GM21619 (cell line): ENCODE measurements around the gene MRFAP1.
"Not testable (repeated sequence)": the region's sequence is repeated elsewhere in the genome, so short reads cannot be mapped to it uniquely, and the experiment has no call there.

ENCODE experiments used
- ATAC-seq: cut with Tn5 transposase; IDR thresholded peaks from one replicate; pipeline ENCODE4 v1.9.1; 2021; ENCODE audit not compliant: unreplicated experiment

Gene MRFAP1

DNA sequence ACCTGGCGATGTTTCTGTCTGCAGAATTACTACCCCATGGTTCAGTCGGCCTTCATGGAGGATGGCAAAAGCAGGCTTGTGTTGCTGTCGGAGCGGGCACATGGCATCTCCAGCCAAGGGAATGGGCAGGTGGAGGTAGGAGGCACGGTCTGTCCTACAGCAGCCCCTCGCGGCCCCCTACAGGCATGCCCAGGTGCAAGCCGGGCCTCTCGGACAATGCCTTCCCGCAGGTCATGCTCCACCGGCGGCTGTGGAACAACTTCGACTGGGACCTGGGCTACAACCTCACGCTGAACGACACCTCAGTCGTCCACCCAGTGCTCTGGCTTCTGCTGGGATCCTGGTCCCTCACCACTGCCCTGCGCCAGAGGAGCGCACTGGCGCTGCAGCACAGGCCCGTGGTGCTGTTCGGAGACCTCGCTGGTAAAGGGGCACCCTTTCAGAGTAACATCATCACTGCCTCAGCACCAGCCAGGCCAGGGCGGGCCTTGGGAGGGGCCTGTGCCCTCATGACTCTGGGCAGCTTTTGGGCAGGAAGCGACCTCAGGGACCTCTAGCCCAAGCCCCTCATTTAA is 29.5 kb upstream of the MRFAP1 start:
- no peak for ATAC-seq

DNA sequence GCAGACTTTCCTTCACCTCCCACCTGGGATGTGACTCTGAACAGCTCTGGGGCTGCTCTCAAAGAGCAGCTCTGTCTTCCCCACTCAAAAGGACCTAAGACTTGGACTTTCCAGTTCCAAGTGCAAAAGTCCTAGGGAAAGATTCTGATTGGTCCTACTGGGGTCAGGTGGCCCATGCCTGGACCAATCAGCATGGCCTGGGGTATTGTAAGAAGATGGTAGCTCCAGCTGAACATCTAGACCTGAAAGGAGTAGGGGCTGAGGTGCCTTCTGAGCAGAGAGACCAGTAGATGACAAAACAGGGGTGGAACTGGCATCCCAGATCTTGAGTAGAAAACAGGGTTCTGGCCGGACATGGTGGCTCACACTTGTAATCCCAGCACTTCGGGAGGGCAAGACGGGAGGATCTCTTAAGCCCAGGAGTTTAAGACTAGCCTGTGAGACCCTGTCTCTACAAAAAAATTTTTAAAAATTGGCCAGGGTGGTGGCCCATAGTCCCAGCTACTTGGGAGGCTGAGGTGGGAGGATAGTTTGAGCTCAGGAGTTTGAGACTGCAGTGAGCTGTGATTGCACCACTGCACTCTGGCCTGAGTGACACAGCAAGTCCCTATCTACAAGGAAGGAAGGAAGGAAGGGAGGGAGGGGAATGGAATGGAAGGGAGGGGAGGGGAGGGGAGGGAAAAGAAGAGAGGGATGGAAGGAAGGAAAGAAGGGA is 27.4 kb upstream of the MRFAP1 start:
- ATAC-seq = no peak

- ATAC-seq = no peak
These were observed 26.5 kb upstream of the MRFAP1 start for GRCh38 chr4:6613676-6614651.

DNA sequence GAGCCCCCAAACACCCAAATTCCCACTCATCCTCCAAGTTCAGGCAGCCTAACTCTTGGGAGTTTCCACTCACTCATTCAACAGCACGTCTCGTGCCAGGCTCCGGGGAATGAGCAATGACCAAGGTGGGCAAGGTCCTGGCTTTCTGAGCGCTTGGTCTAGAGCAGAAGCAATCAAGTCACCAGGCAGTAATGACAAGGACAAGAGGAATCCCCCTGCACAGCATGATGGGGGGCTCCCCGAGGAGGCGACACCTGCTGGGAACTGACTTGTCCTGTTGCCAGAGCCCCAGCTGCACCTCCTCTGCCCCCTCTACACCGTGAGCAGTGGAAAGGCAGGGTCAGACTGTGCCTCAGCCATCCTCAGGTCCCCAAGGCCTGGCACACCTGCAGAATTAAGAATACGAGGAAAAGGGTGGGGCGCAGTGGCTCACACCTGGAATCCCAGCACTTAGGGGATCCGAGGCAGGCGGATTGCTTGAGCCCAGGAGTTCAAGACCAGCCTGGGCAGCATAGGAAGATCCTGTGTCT is 25.7 kb upstream of the MRFAP1 start:
- ATAC-seq = no peak

- no peak for ATAC-seq
These were observed 24.1 kb upstream of the MRFAP1 start for GRCh38 chr4:6616087-6616995.

DNA sequence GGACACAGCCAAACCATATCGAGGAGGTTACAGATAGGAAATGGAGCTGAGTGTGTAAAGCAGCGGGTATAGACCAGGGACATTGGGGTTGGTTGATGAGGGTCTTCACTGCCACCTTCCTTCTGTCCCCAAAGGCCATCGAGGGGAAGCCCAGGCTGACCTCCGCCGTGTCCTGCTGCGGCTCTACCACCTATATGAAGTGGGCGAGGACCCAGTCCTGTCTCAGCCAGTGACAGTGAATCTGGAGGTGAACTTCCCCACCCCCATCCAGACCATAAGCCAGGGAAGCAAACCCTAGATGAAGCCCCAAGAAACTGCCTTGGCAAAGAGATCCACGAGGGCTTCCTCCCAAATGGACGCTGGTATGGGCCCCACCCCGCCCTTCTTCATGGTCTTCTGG is 23.2 kb upstream of the MRFAP1 start:
- ATAC-seq = no peak

- no peak for ATAC-seq
These were observed 21.9 kb upstream of the MRFAP1 start for GRCh38 chr4:6618386-6619115.

DNA sequence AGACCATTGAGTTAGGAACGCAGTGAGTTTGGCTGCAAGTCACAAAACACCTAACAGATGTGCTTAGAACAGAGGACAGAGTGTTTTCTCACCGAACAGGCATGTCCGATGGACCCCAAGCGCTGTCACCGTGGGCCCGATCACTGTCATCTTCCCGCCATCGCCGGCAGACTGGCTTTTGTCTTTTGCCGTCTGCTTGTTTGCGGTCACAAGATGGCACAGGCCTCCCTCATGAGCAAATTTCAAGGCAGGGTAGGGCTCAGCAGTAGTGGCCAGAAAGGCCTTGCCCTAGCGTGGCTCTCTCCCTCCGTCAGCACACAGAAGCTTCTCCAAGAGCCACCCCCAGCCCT is 21.4 kb upstream of the MRFAP1 start:
- ATAC-seq = no peak

GRCh38 chr4:6619466-6620255 is 20.8 kb upstream of the MRFAP1 start:
- ATAC-seq = no peak

DNA sequence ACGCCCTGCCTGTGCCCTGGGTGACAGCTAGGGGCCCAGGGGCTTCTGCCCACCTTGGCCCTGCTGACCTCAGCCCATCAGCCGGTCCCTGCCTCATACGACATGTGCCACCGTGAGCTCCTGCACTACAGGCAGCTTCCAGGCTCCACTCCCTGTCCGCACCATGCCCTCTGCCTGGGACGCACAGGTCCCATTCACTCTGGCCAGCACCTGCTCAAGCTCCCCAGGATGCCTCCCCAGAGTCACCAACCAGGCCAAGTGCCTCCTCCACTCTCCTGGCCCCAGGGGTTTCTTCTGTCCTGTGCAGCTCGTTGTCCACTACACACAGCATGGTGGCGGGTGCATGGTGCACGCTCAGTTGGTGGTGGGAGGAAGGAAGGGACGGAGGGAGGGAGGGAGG is 20.2 kb upstream of the MRFAP1 start:
- no peak for ATAC-seq

GRCh38 chr4:6620891-6621555 is 19.5 kb upstream of the MRFAP1 start:
- ATAC-seq = no peak

GRCh38 chr4:6621556-6621927 is 18.9 kb upstream of the MRFAP1 start:
- no peak for ATAC-seq

- no peak for ATAC-seq
These were observed 17.7 kb upstream of the MRFAP1 start for GRCh38 chr4:6622744-6623143.

DNA sequence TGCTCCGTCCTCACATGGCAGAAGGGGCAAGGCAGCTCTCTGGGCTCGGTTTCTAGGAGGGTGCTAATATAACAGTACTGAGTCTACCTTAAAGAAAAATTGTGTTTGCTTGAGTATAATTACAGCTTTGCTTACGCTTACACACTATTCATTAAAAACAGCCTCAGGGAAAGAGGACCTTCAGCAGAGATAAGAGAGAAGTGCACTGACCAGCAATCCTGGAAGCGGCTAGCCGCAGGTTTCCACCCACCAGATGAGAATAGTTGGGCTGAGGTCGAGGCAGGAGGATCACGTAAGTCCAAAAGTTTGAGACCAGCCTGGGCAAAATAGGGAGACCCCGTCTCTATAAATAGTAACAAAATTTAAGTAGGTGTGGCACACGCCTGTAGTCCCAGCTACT is 15.2 kb upstream of the MRFAP1 start:
- no peak for ATAC-seq

DNA sequence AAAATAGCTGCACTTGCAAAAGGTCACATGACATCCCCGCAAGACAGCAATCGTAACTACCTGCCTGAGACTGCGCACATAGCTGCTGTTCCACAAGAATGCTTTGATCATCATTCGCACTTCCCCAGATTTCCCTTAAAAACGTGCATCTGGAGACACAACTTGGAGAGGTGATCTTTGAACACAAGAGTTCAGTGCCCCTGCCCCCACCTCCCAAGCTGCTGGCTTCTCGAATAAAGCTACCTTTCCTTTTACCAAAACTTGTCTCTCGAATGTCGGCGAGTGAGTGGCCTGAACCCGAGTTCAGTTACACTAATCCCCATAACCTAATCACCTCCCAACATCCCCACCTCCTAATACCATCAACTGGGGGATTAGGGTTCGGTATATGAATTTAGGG is 14.4 kb upstream of the MRFAP1 start:
- ATAC-seq = no peak

DNA sequence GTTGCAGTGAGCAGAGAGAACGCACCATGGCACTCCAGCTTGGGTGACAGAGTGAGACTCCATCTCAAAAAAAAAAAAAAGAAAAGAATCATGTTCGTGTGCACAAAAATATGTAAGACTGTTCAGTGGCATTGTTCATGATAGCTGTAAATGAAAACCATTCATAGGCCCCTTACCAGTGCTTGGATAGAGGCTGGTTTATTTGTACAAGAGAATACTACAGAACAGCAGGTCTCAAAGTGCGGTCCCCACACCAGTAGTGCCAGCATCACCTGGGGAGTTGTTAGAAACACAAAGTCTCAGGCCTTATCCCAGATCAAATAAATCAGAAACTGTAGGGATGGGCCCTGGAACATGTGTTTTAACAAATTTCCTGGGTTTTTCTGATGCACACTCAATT is 12.7 kb upstream of the MRFAP1 start:
- no peak for ATAC-seq

- ATAC-seq = not testable (repeated sequence)
These were observed 12.0 kb upstream of the MRFAP1 start for GRCh38 chr4:6628484-6628883.

GRCh38 chr4:6632125-6632524 is 8.4 kb upstream of the MRFAP1 start:
- ATAC-seq = no peak
